Spleen (tissue), 11 donors: ENCODE data around the gene FBXO21. TPM values are rescaled to one million over a fixed set of nuclear protein-coding genes. Genes with fewer than 3 reads are reported as not detected.
"Not testable (repeated sequence)": the region's sequence is repeated elsewhere in the genome, so short reads cannot be mapped to it uniquely, and the experiment has no call there.

Source experiments
- DNase-seq: peaks from one replicate; pipeline ENCODE4 v3.0.0-alpha.2; 2020
- H3K27ac ChIP-seq, 8 donors: fragments of 200-600 bp; sonication (generic) in 7 of 8; 1 replicate in 4 of 8; 2 replicates in 4 of 8; pipeline versions ENCODE4 v1.5.0 to v1.8.0; 2016 to 2021; ENCODE audit warnings: inconsistent platforms in 4 of 8, mild to moderate bottlenecking in 4 of 8, moderate library complexity in 1 of 8
- H3K27me3 ChIP-seq, 7 donors: fragments of 200-600 bp; sonication (generic) in 6 of 7; replicated peaks in 1 of 7; 1 replicate in 4 of 7; 2 replicates in 3 of 7; pipeline versions ENCODE4 v1.5.0 to v1.8.0; 2016 to 2021; ENCODE audit warnings: inconsistent platforms in 3 of 7, mild to moderate bottlenecking in 1 of 7
- H3K36me3 ChIP-seq, 6 donors: fragments of 200-600 bp; sonication (generic) in 5 of 6; 1 replicate in 4 of 6; 2 replicates in 2 of 6; pipeline versions ENCODE4 v1.5.0 to v1.8.0; 2016 to 2021; ENCODE audit warnings: inconsistent platforms in 2 of 6
- H3K4me1 ChIP-seq, 6 donors: fragments of 200-600 bp; sonication (generic) in 5 of 6; 1 replicate in 3 of 6; 2 replicates in 3 of 6; pipeline versions ENCODE4 v1.5.0 to v1.8.0; 2016 to 2021; ENCODE audit warnings: inconsistent platforms in 3 of 6
- H3K4me3 ChIP-seq, 8 donors: fragments of 200-600 bp; sonication (generic) in 7 of 8; 1 replicate in 4 of 8; 2 replicates in 4 of 8; pipeline versions ENCODE4 v1.5.0 to v1.8.0; 2016 to 2021; ENCODE audit warnings: inconsistent platforms in 4 of 8, mild to moderate bottlenecking in 4 of 8, moderate library complexity in 2 of 8
- H3K9me3 ChIP-seq, 8 donors: fragments of 200-600 bp; sonication (generic) in 7 of 8; 1 replicate in 4 of 8; 2 replicates in 4 of 8; pipeline versions ENCODE4 v1.5.0 to v1.8.0; 2016 to 2021; ENCODE audit warnings: inconsistent platforms in 4 of 8
- POLR2A ChIP-seq, 3 donors: fragments of 450-650 bp; IDR thresholded peaks; one replicate each; pipeline ENCODE4 v1.5.1; 2017; ENCODE audit warnings: antibody characterized with exemption in 3 of 3, mild to moderate bottlenecking in 1 of 3
- POLR2AphosphoS5 ChIP-seq, 3 donors: sonication (generic); formaldehyde crosslinking; IDR thresholded peaks; one replicate each; pipeline ENCODE4 v1.5.1; 2017; ENCODE audit warnings: antibody characterized with exemption in 3 of 3
- WGBS, 5 donors: extraction: QIAGEN DNeasy Blood & Tissue Kit in 3 of 5; methylation state at CpG; one replicate each; pipeline versions ENCODE4 v1.1.5 to v1.1.7; 2013 to 2018; 5-methylcytosine and 5-hydroxymethylcytosine counted together
- intact Hi-C: fragments of 100-400 bp; cut with DNase I; formaldehyde crosslinking; loops from one replicate; pipeline ENCODE4 v1.15.0; 2023; ENCODE audit warnings: low total_unique reads
- polyA plus RNA-seq, 3 donors: library from polyadenylated mRNA; stranded (reverse); fragments of 200-250 nt; gene quantifications; one replicate each; pipeline ENCODE4 v1.2.1, GENCODE V29; 2013
- total RNA-seq, 7 donors: library from RNA; depleted of rRNA in 3 of 7; stranded (reverse); fragments of >200 nt in 3 of 7; fragmentation: NEBNext Ultra II Directional in 4 of 7; extraction: Animal tissue kit (Norgen Biotek cat#: 25700) in 4 of 7; gene quantifications; one replicate each; pipeline versions ENCODE4 v1.1.0 to v1.2.1, GENCODE V29; 2016 to 2021
- TF ChIP-seq, protein P1 (sequence below), 11 experiments: fragments of 200-600 bp in 7 of 11; fragments of 450-650 bp in 4 of 11; sonication (generic) in 4 of 11; IDR thresholded peaks in 8 of 11; conservative IDR thresholded peaks in 3 of 11; 1 replicate in 7 of 11; 2 replicates in 4 of 11; pipeline versions ENCODE4 v1.4.0 to v1.8.0; 2016 to 2021; ENCODE audit warnings: antibody characterized with exemption in 11 of 11, inconsistent platforms in 4 of 11, mild to moderate bottlenecking in 1 of 11
- donor health status: healthy with polysubstance abuse.
- donor health status: DM: no; HTN: no; CAD: no; lungs with moderate emphysema.
- donor health status: DM: no; HTN: no; CAD: no.
- donor health status: Bipolar disorder and iron deficiency.
- donor health status: healthy.
- donor health status: DM: no; HTN: no; CAD: no.
- donor health status: DM: yes; HTN: yes; CAD: no.

The FBXO21 gene
- total and polyA plus RNA-seq, 10 donors = 6.3 to 130 (median 39.2) TPM

DNA sequence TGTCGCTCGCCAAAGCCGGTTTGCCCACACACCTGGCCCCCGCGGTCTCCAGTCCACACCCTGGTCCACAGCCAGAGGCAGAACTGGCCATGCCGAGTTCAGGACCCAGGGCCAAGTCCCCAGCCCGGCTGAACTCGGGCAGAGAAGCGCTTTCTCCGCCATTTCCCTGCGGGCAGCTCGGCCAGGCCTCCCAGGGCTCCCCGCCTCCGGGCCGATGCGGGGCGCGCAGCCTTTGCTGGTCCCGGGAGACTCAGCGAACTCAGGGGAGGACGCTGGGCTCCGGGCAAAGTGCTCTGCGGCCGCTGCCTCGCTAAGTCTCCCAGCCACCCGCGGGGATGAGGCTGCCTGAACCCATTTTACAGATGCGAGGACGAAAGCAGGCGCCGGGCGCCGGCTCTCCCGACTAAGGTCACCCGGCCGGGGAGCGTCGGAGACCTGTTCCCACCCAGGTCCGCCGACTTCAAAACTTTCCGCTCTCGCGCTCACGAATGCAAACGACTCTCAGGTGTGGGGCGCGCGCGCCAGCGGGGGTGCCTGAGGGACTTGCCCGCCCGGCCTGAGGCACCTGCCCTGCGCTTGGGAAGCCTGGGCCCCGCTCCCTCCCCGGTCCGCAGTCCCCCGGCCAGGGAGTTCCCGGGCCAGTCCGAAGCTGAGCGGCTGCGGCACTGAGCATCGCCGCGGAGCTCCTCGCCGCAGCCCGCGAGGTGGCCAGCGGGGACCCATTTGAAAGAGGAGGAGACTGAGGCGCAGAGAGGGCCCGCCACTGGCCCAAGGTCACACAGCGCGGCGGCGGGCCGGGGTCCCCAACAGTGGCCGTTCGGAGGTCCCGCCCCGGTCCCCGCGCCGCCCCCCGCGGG, 91.7 kb downstream of the FBXO21 start:
- Histone ChIP-seq H3K27ac (peak overlapping the region in 5 of 8 donors; percentile 20 to 82 (median 74)), H3K27me3 (peaks cover 0 to 71% (median 33%) of the 10 kb centered on the region in 7 donors), H3K36me3 (peaks cover 0 to 2% (median 0%) of the 10 kb centered on the region in 6 donors), H3K4me1 (peaks cover 5 to 44% (median 29%) of the 10 kb centered on the region in 6 donors), H3K9me3 (no peaks in the 10 kb centered on the region), H3K4me3 (peak overlapping the region; percentile 27 to 95 (median 73))
- intact Hi-C loops = no loop called here
- peak in 2 of 3 donors; percentile 8 to 15 for TF ChIP-seq POLR2AphosphoS5 (IDR thresholded peaks at IDR 0.05)
- TF ChIP-seq POLR2A (IDR thresholded peaks at IDR 0.05) = no peak
- TF ChIP-seq, protein P1, sequence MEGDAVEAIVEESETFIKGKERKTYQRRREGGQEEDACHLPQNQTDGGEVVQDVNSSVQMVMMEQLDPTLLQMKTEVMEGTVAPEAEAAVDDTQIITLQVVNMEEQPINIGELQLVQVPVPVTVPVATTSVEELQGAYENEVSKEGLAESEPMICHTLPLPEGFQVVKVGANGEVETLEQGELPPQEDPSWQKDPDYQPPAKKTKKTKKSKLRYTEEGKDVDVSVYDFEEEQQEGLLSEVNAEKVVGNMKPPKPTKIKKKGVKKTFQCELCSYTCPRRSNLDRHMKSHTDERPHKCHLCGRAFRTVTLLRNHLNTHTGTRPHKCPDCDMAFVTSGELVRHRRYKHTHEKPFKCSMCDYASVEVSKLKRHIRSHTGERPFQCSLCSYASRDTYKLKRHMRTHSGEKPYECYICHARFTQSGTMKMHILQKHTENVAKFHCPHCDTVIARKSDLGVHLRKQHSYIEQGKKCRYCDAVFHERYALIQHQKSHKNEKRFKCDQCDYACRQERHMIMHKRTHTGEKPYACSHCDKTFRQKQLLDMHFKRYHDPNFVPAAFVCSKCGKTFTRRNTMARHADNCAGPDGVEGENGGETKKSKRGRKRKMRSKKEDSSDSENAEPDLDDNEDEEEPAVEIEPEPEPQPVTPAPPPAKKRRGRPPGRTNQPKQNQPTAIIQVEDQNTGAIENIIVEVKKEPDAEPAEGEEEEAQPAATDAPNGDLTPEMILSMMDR (IDR thresholded peaks at IDR 0.05 in 8 of 11, conservative IDR thresholded peaks at IDR 0.05 in 3 of 11) = no peak
- DNase-seq = peak; percentile 88
- WGBS, 5 donors = 1 to 4% (median 2%) methylated on average over 21 to 85 of the region's 85 CpGs

DNA sequence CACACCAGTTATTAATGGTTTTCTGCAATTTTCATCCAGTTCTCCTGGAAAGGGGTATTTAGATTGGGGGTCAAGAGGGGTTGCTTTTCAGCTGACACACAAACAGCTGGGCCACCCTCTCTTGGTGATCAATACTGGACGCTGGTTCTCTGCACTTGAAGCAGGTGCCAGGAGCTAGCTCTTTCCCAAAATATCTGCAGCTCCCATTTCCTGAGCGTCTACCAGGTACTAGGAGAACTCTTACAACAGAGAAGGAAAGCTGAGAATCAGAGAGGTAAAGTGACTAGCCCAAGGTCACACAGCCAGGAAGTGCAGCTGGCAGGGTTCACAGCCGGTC, 92.3 kb downstream of the FBXO21 start:
- WGBS, 5 donors = 42 to 58% (median 45%) methylated on average over 2 to 3 of the region's 3 CpGs
- H3K27me3 ChIP-seq = peaks cover 0 to 71% (median 33%) of the 10 kb centered on the region in 7 donors
- DNase-seq = peak; percentile 19
- H3K9me3 ChIP-seq = no peaks in the 10 kb centered on the region
- intact Hi-C loops = no loop called here
- H3K4me3 ChIP-seq = peak overlapping the region; percentile 27 to 95 (median 73)
- H3K4me1 ChIP-seq = peaks cover 5 to 44% (median 29%) of the 10 kb centered on the region in 6 donors
- peak overlapping the region in 3 of 8 donors; percentile 74 to 82 (median 78) for H3K27ac ChIP-seq
- H3K36me3 ChIP-seq = peaks cover 0 to 8% (median 0%) of the 10 kb centered on the region in 6 donors
- TF ChIP-seq POLR2AphosphoS5 (IDR thresholded peaks at IDR 0.05) (no peak), POLR2A (IDR thresholded peaks at IDR 0.05) (no peak)
- TF ChIP-seq, protein P1 (IDR thresholded peaks at IDR 0.05 in 8 of 11, conservative IDR thresholded peaks at IDR 0.05 in 3 of 11) = no peak

DNA sequence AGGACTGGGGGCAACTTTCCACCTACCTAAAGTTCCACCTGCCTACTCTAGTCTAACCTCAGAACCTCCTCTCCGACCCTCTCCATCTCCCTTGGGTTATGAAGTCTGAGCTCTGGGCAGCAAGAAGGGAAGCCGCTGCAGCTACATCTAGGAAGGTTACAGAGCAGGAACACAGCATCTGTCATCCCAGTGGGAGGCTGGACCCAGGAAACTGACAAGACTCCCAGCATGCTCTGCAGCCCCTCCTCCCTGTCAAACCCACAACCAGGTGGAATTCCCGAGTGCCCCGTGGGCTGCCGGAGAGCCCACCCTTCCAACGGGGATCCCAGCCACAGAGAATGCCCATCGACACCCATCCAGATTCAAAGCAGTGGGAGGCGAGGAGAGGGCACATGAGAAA, 93.1 kb downstream of the FBXO21 start:
- DNase-seq = peak; percentile 63
- H3K4me3 ChIP-seq = peak overlapping the region in 1 of 8 donors; percentile 22
- H3K9me3 ChIP-seq = no peaks in the 10 kb centered on the region
- intact Hi-C loops = no loop called here
- no peak for TF ChIP-seq POLR2A (IDR thresholded peaks at IDR 0.05)
- TF ChIP-seq, protein P1 (IDR thresholded peaks at IDR 0.05 in 8 of 11, conservative IDR thresholded peaks at IDR 0.05 in 3 of 11) = no peak
- TF ChIP-seq POLR2AphosphoS5 (IDR thresholded peaks at IDR 0.05) = no peak
- peaks cover 0 to 64% (median 33%) of the 10 kb centered on the region in 7 donors for H3K27me3 ChIP-seq
- peaks cover 0 to 8% (median 0%) of the 10 kb centered on the region in 6 donors for H3K36me3 ChIP-seq
- no peak overlapping the region for H3K27ac ChIP-seq
- 58 to 69% (median 66%) methylated on average over 8 of the region's 8 CpGs for WGBS, 5 donors
- H3K4me1 ChIP-seq = peaks cover 5 to 44% (median 29%) of the 10 kb centered on the region in 6 donors

DNA sequence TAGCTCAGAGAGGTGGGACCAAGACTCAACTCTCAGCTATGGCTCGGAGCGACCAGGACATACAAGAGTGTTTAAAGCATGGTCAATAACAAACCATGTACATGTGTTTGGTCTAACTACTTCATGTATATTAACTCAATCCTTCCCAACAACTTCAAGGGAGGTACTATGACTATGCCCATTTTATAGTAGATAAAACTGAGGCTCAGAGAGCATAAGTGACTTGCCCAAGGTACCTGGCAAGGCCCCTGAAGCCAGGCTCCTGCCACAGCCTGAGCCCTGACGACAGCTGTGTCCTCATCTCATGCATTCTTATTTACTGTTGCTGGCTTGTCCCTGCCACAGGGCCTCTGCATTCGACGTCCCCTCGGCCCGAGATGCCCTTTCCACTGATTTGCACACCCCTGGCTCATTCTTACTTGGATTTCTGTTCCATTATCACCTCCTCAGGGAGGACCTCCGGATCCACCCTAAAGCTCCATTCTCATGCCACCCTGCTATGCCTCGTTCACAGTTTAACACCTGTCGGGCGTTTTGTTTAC, 93.7 kb downstream of the FBXO21 start:
- Histone ChIP-seq H3K4me3 (no peak overlapping the region), H3K36me3 (peaks cover 0 to 8% (median 0%) of the 10 kb centered on the region in 6 donors), H3K27me3 (peaks cover 0 to 58% (median 33%) of the 10 kb centered on the region in 7 donors), H3K4me1 (peaks cover 5 to 44% (median 29%) of the 10 kb centered on the region in 6 donors), H3K27ac (no peak overlapping the region), H3K9me3 (no peaks in the 10 kb centered on the region)
- intact Hi-C loops = no loop called here
- peak; percentile 48 for DNase-seq
- WGBS, 5 donors = 78 to 93% (median 84%) methylated on average over 11 of the region's 11 CpGs
- TF ChIP-seq, protein P1 (IDR thresholded peaks at IDR 0.05 in 8 of 11, conservative IDR thresholded peaks at IDR 0.05 in 3 of 11) = no peak
- TF ChIP-seq POLR2AphosphoS5 (IDR thresholded peaks at IDR 0.05) (no peak), POLR2A (IDR thresholded peaks at IDR 0.05) (no peak)

DNA sequence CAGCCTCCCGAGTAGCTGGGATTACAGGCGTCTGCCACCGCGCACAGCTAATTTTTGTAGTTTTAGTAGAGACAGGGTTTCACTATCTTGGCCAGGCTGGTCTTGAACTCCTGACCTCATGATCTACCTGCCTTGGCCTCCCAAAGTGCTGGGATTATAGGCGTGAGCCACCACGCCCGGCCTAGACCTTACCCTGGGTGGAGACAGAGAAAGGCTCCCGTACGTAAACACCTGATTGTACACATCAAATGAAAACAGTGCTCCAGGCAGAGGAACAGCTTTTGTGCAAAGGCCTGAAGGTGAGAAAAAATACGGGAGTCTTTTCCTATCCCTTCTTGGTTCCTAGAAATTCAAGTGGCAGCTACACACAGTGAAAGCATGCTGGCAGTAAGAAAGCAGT, 95.1 kb downstream of the FBXO21 start:
- 86 to 97% (median 91%) methylated on average over 10 of the region's 10 CpGs for WGBS, 5 donors
- intact Hi-C loops = not testable (repeated sequence)
- peak; percentile 37 for DNase-seq

More for the DNA sequence above, 95.1 kb downstream of the FBXO21 start:
- H3K9me3 ChIP-seq, H3K4me3 ChIP-seq, H3K36me3 ChIP-seq, H3K27ac ChIP-seq: not testable (repeated sequence)
- Histone ChIP-seq H3K4me1 (peaks cover 5 to 37% (median 28%) of the 10 kb centered on the region in 6 donors), H3K27me3 (peaks cover 0 to 44% (median 27%) of the 10 kb centered on the region in 7 donors)
